K562 (cell line): ENCODE measurements around the gene NECTIN2. TPM values are rescaled to one million over a fixed set of nuclear protein-coding genes. Genes with fewer than 3 reads are reported as not detected.

Source experiments
- CBX1 ChIP-seq: sonication (generic); IDR thresholded peaks from 2 replicates; pipeline ENCODE4 v1.6.1; 2016; ENCODE audit warnings: antibody characterized with exemption, low read depth, mild to moderate bottlenecking
- HBP1 ChIP-seq: fragments of 450-650 bp; formaldehyde crosslinking; IDR thresholded peaks from 2 replicates; pipeline ENCODE4 v1.4.0; 2022; ENCODE audit warnings: missing genetic modification characterization
- HIVEP1 ChIP-seq: fragments of 250-450 bp; sonication (Bioruptor Pico); IDR thresholded peaks from 2 replicates; pipeline ENCODE4 v1.4.0; 2020; ENCODE audit warnings: mild to moderate bottlenecking
- HNRNPK ChIP-seq: fragments of 200-400 bp; formaldehyde crosslinking; IDR thresholded peaks from one replicate; pipeline ENCODE4 v1.6.1; 2018; ENCODE audit warnings: mild to moderate bottlenecking, low read depth, low read length; ENCODE audit not compliant: poor library complexity, severe bottlenecking
- MIER1 ChIP-seq: fragments of 450-650 bp; IDR thresholded peaks from 2 replicates; pipeline ENCODE4 v1.6.1; 2016; ENCODE audit warnings: antibody characterized with exemption, mild to moderate bottlenecking, low read depth
- MLLT1 ChIP-seq, 2 experiments: fragments of 450-650 bp; IDR thresholded peaks; 2 replicates each; pipeline ENCODE4 v1.6.1; 2016
- NBN ChIP-seq: fragments of 450-650 bp; IDR thresholded peaks from 2 replicates; pipeline ENCODE4 v1.6.1; 2016; ENCODE audit warnings: low read depth, mild to moderate bottlenecking
- NFYB ChIP-seq: IDR thresholded peaks from 2 replicates; pipeline ENCODE4 v1.6.1; 2011; ENCODE audit warnings: mild to moderate bottlenecking, moderate library complexity; ENCODE audit not compliant: insufficient read length; ENCODE audit errors: extremely low read depth
- NR2C2 ChIP-seq, 2 experiments: fragments of 200-800 bp in 1 of 2; sonication (Bioruptor generic) in 1 of 2; sonication (generic) in 1 of 2; formaldehyde crosslinking in 1 of 2; IDR thresholded peaks; 2 replicates each; pipeline versions ENCODE4 v1.6.1 to v1.8.0; 2016 to 2022; ENCODE audit warnings: mild to moderate bottlenecking in 1 of 2, missing compliant biosample characterization in 1 of 2, missing genetic modification characterization in 1 of 2, missing genetic modification reagents in 1 of 2
- NRF1 ChIP-seq, 2 experiments: fragments of 450-650 bp; IDR thresholded peaks in 1 of 2; conservative IDR thresholded peaks in 1 of 2; 2 replicates each; pipeline ENCODE4 v1.6.1; 2014; ENCODE audit warnings: mild to moderate bottlenecking in 2 of 2
- SIN3A ChIP-seq, 2 experiments: fragments of 150-350 bp in 1 of 2; IDR thresholded peaks; 2 replicates each; pipeline ENCODE4 v1.6.1; 2011 to 2016; ENCODE audit warnings: borderline replicate concordance in 2 of 2, low read depth in 2 of 2, low read length in 2 of 2, mild to moderate bottlenecking in 2 of 2, moderate library complexity in 2 of 2; ENCODE audit not compliant: control insufficient read depth in 1 of 2
- TEAD4 ChIP-seq, 2 experiments: sonication (generic) in 1 of 2; formaldehyde crosslinking in 1 of 2; IDR thresholded peaks; 2 replicates each; pipeline versions ENCODE4 v1.6.1 to v1.8.0; 2012 to 2022; ENCODE audit warnings: borderline replicate concordance in 1 of 2, inconsistent platforms in 1 of 2, low read length in 1 of 2, mild to moderate bottlenecking in 1 of 2, missing genetic modification reagents in 1 of 2
- ZBTB8A ChIP-seq: fragments of 450-650 bp; IDR thresholded peaks from 2 replicates; pipeline ENCODE4 v1.6.1; 2018; ENCODE audit warnings: mild to moderate bottlenecking, moderate library complexity; ENCODE audit not compliant: partially characterized antibody
- polyA plus RNA-seq, 8 experiments: library from polyadenylated mRNA; depleted of rRNA in 4 of 8; stranded (reverse) in 5 of 8; unstranded in 3 of 8; fragments of >200 nt; fragmentation: Nextera tagmentation in 2 of 8; fragmentation: Illumina TruSeq in 1 of 8; extraction: Ambion mirVana in 2 of 8; extraction: Trizol in 1 of 8; gene quantifications; 2 replicates each; pipeline versions ENCODE4 v1.2.1 to v1.2.3, GENCODE V29; 2011 to 2014; ENCODE audit warnings: inconsistent platforms in 1 of 8, missing spikeins in 1 of 8
- total RNA-seq, 7 experiments: library from RNA; depleted of rRNA in 6 of 7; stranded (reverse); fragments of >200 nt in 6 of 7; fragmentation: Illumina TruSeq in 2 of 7; extraction: Trizol in 2 of 7; gene quantifications; 2 replicates each; pipeline versions ENCODE4 v1.2.1 to v1.2.3, GENCODE V29; 2011 to 2021; ENCODE audit warnings: low replicate concordance in 1 of 7
- TF ChIP-seq, protein P1 (sequence below): fragments of 250-450 bp; sonication (Bioruptor Pico); IDR thresholded peaks from 2 replicates; pipeline ENCODE4 v1.5.0; 2021; ENCODE audit warnings: mild to moderate bottlenecking, moderate library complexity

NECTIN2 gene
- total and polyA plus RNA-seq, 9 of the 15 experiments (the other 6 are each of a cell fraction or from before 2014, with no cell fraction given): 3.9 to 94.9 (median 34.9) TPM

- TF ChIP-seq HNRNPK: no peak
- peak; percentile 78; the same call in 1 of the 2 replicates for TF ChIP-seq HBP1
- TF ChIP-seq ZBTB8A: no peak
- TF ChIP-seq, protein P1, sequence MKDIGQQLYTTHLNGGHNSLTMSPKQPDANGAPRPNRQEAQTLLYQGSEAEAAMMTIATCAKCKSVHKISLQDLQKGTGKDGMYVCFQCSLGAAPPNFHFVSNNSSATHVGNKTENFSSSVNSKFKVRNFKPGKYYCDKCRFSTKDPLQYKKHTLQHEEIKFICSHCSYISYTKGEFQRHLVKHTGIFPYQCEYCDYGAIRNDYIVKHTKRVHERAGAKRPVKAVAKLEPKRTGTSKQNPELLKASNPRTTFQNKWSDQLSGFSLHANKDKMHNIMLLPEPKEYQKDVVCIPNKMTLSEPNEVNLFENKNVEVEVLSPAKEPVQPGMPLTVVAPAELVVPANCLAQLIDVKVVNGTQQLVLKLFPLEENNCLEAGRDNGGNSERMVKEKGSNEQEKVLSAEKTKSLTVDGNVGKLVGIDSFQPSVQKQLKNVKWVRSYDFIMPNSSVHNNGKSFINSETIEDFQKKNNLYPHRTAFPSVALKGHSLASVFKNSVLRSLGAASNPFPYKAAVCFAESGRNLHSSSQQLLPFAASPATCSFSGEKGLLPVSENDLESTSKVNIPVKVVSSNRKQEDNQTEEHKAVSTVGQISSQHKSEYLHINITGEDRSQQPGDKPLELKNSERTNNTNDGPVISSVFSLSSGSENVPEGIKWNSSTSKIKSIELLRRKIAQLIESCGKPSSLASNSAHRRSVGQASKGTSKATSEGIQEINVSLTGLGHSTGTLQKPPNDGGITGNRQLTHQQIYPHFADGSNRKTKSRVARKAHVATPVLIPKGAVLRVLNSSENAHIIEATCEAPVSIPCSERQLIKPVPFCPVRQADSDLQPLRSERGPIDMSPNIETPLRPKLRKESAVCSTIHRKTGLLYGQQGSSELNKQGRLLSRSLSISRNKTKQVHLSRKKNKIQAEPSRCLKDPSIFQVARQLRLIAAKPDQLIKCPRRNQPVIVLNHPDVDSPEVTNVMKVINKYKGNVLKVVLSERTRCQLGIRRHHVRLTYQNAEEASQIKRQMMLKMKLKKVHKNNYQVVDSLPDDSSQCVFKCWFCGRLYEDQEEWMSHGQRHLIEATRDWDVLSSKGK (CRISPR knock-in tag): no peak
- no peak for TF ChIP-seq MIER1
- TF ChIP-seq NFYB: no peak
- TF ChIP-seq TEAD4 (IDR thresholded peaks at IDR 0.05; ENCODE audit: low read length): no peak
- TF ChIP-seq TEAD4 (CRISPR knock-in tag; IDR thresholded peaks at IDR 0.05; ENCODE audit: borderline replicate concordance): no peak
- TF ChIP-seq HIVEP1 (CRISPR knock-in tag): no peak
- TF ChIP-seq NR2C2 (CRISPR knock-in tag; IDR thresholded peaks at IDR 0.05): no peak
- TF ChIP-seq NR2C2 (tag; IDR thresholded peaks at IDR 0.05): peak; percentile 57
- 0 out of 4 replicates have a peak, but pooled peaks of 1 of the 2 experiments have one; percentile 23 for TF ChIP-seq NRF1 (conservative IDR thresholded peaks at IDR 0.05 in 1 of 2, IDR thresholded peaks at IDR 0.05 in 1 of 2)
- TF ChIP-seq CBX1: no peak
- TF ChIP-seq MLLT1 (IDR thresholded peaks at IDR 0.05): peak; percentile 40 to 49; a peak in 2 of 4 replicates
- TF ChIP-seq NBN: no peak
- TF ChIP-seq SIN3A (IDR thresholded peaks at IDR 0.05; ENCODE audit: borderline replicate concordance in 2 of 2, control insufficient read depth in 1 of 2, low read depth in 2 of 2, low read length in 2 of 2): 0 out of 4 replicates have a peak, but pooled peaks of 1 of the 2 experiments have one; percentile 14
Observed at GRCh38 chr19:44848036-44848811, 2.1 kb downstream of the NECTIN2 start (continued).
